Left lung (tissue), 10 donors: Measurements from ENCODE around the gene HIVEP1. TPM values are rescaled to one million over a fixed set of nuclear protein-coding genes. Genes with fewer than 3 reads are reported as not detected.

Source experiments
- ATAC-seq: fragments of 200-7000 bp; cut with Tn5 transposase; one replicate; pipeline ENCODE4 v1.9.1; 2020; ENCODE audit warnings: moderate library complexity
- DNase-seq, 4 donors: peaks; one replicate each; pipeline ENCODE4 v3.0.0-alpha.2; 2013 to 2020
- H3K27ac ChIP-seq, 2 donors: fragments of 200-600 bp; sonication (generic) in 1 of 2; one replicate each; pipeline versions ENCODE4 v1.5.0 to v1.8.0; 2020 to 2021
- H3K27me3 ChIP-seq, 2 donors: fragments of 200-600 bp; sonication (generic) in 1 of 2; one replicate each; pipeline versions ENCODE4 v1.5.0 to v1.8.0; 2020 to 2021
- H3K36me3 ChIP-seq, 2 donors: fragments of 200-600 bp; sonication (generic) in 1 of 2; one replicate each; pipeline versions ENCODE4 v1.5.0 to v1.8.0; 2020 to 2021
- H3K4me1 ChIP-seq, 2 donors: fragments of 200-600 bp; one replicate each; pipeline ENCODE4 v1.8.0; 2021
- H3K4me3 ChIP-seq, 2 donors: fragments of 200-600 bp; sonication (generic) in 1 of 2; one replicate each; pipeline versions ENCODE4 v1.5.0 to v1.8.0; 2020 to 2021; ENCODE audit warnings: mild to moderate bottlenecking in 1 of 2
- H3K9me3 ChIP-seq, 2 donors: fragments of 200-600 bp; sonication (generic) in 1 of 2; one replicate each; pipeline versions ENCODE4 v1.5.0 to v1.8.0; 2020 to 2021
- CTCF ChIP-seq, 2 donors: fragments of 200-600 bp; sonication (generic) in 1 of 2; IDR thresholded peaks; one replicate each; pipeline versions ENCODE4 v1.5.0 to v1.8.0; 2021; ENCODE audit warnings: antibody characterized with exemption in 2 of 2
- intact Hi-C, 2 donors: fragments of 100-400 bp; cut with DNase I; formaldehyde crosslinking; loops; one replicate each; pipeline versions ENCODE4 v1.11.2 to v1.14.2; 2022
- polyA plus RNA-seq, 6 donors: library from polyadenylated mRNA; unstranded; fragments of 120-200 nt; gene quantifications; one replicate each; pipeline ENCODE4 v1.2.1, GENCODE V29; 2013; ENCODE audit not compliant: insufficient read length in 6 of 6
- total RNA-seq, 2 donors: library from RNA; stranded (reverse); fragmentation: NEBNext Ultra II Directional; extraction: Animal tissue kit (Norgen Biotek cat#: 25700); gene quantifications; one replicate each; pipeline ENCODE4 v1.2.1, GENCODE V29; 2021
- donor health status: DM: no; HTN: yes; CAD: no.
- donor health status: DM: no; HTN: no; CAD: no.

HIVEP1 gene
- total and polyA plus RNA-seq, 8 donors, result 24.1 to 35.9 (median 29.0) TPM

DNA sequence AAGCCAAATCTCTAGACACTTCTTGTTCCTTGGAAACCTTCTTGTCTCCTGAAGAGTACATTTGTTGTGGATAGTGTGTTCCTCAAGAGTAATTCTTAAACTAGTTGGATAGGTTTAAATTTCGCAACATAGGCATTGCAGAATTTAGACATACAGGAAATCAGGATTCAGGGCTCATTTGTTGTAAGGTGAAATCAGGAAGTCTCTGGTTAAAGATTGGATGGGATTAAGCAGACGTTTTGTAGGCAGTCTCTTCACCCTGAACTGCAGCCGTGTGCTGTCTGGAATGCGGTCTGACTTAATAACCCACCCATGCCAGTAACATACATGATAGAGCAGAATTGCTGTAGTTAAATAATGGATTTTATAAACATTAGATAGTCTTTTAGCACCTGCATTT, 21.7 kb downstream of the HIVEP1 start:
- peak; percentile 82 for ATAC-seq
- peaks cover 0 to 9% of the 10 kb centered on the region in 2 donors for H3K9me3 ChIP-seq

DNA sequence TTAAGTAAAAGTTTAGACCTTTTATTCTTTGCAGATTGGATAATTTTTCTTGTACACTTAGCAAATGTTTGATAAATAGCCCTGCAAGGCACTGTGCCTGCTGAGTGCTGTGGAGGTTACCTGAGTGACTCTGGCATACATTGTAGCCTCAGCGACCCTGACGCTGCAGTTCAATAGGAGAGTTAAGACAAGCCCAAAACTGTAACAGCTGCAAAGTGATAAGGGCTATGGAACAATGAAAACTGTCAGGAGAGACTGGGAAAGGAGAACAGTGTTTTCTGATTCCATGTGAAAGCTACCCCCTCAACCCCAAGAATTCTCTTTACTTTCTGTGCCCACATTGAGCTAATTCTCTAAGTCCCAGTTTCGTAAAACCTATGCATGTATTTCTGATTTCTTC, 22.2 kb downstream of the HIVEP1 start:
- Histone ChIP-seq H3K4me3 (no peak overlapping the region), H3K9me3 (peaks cover 0 to 9% of the 10 kb centered on the region in 2 donors), H3K27me3 (no peaks in the 10 kb centered on the region), H3K36me3 (no peaks in the 10 kb centered on the region), H3K4me1 (peaks cover 8 to 22% of the 10 kb centered on the region in 2 donors), H3K27ac (no peak overlapping the region)
- ATAC-seq (peak; percentile 58), DNase-seq (no peak)
- intact Hi-C loops, result no loop called here
- TF ChIP-seq CTCF (IDR thresholded peaks at IDR 0.05), result no peak

More for the DNA sequence above, 21.7 kb downstream of the HIVEP1 start:
- Histone ChIP-seq H3K36me3 (no peaks in the 10 kb centered on the region), H3K27me3 (no peaks in the 10 kb centered on the region), H3K4me3 (no peak overlapping the region), H3K4me1 (peaks cover 8 to 22% of the 10 kb centered on the region in 2 donors), H3K27ac (no peak overlapping the region)
- TF ChIP-seq CTCF (IDR thresholded peaks at IDR 0.05), result no peak
- no peak for DNase-seq
- intact Hi-C loops, result no loop called here

GRCh38 chr6:12034837-12035236, 22.7 kb downstream of the HIVEP1 start:
- Histone ChIP-seq H3K27ac (no peak overlapping the region), H3K9me3 (peaks cover 0 to 5% of the 10 kb centered on the region in 2 donors), H3K4me1 (peaks cover 8 to 22% of the 10 kb centered on the region in 2 donors), H3K36me3 (no peaks in the 10 kb centered on the region), H3K4me3 (no peak overlapping the region), H3K27me3 (no peaks in the 10 kb centered on the region)
- TF ChIP-seq CTCF (IDR thresholded peaks at IDR 0.05), result no peak
- no peak for DNase-seq
- ATAC-seq, result peak; percentile 10
- intact Hi-C loops, result no loop called here

GRCh38 chr6:12036766-12037165, 24.7 kb downstream of the HIVEP1 start:
- H3K9me3 ChIP-seq, result no peaks in the 10 kb centered on the region
- no peak overlapping the region for H3K4me3 ChIP-seq
- H3K27me3 ChIP-seq, result no peaks in the 10 kb centered on the region
- no peaks in the 10 kb centered on the region for H3K36me3 ChIP-seq
- H3K4me1 ChIP-seq, result peaks cover 8 to 22% of the 10 kb centered on the region in 2 donors
- H3K27ac ChIP-seq, result no peak overlapping the region
- DNase-seq, result no peak
- intact Hi-C loops, result no loop called here
- no peak for ATAC-seq
- no peak for TF ChIP-seq CTCF (IDR thresholded peaks at IDR 0.05)

DNA sequence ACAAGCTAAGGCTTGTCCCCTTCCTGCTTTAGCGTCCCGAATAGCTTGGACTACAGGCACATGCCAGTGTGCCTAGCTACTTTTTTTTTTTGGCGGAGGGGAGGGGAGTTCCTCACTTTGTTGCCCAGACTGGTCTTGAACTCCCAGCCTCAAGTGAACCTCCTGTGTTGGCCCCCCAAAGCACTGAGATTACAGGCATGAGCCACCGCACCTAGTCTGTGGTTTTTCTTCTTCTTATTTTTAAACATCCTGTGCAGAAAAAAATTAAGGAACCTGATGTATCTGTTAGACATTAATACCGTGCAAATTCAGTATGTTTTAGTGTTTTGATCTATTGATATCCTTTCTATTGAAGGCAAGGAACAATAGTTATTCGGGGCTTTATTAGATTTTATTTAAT, 25.7 kb downstream of the HIVEP1 start:
- intact Hi-C loops, result no loop called here

More for the DNA sequence above, 25.7 kb downstream of the HIVEP1 start:
- DNase-seq, result no peak
- Histone ChIP-seq H3K9me3 (no peaks in the 10 kb centered on the region), H3K27ac (no peak overlapping the region), H3K27me3 (no peaks in the 10 kb centered on the region), H3K4me3 (no peak overlapping the region), H3K4me1 (peaks cover 8 to 22% of the 10 kb centered on the region in 2 donors), H3K36me3 (no peaks in the 10 kb centered on the region)
- TF ChIP-seq CTCF (IDR thresholded peaks at IDR 0.05), result no peak
- no peak for ATAC-seq
